CD4-positive, alpha-beta T cell treated with Interferon gamma for 1 hour (primary cell): Measurements from ENCODE around the gene NOM1.
A peak's percentile ranks its signal among the peaks of the same experiment; 100 is the strongest.

Source experiments
- DNase-seq: peaks from one replicate; pipeline ENCODE4 v3.0.0-alpha.2; 2020

Gene NOM1

GRCh38 chr7:157004521-157005455 lies 55.3 kb downstream of the NOM1 start:
- DNase-seq: no peak

- DNase-seq: no peak
Observed at GRCh38 chr7:157005456-157006204, 56.1 kb downstream of the NOM1 start.

- DNase-seq: no peak
Observed at GRCh38 chr7:157006205-157006747, 56.8 kb downstream of the NOM1 start.

GRCh38 chr7:157006829-157007469 lies 57.4 kb downstream of the NOM1 start:
- DNase-seq: no peak

- no peak for DNase-seq
Observed at GRCh38 chr7:157007470-157008066, 58.1 kb downstream of the NOM1 start.

- no peak for DNase-seq
Observed at GRCh38 chr7:157008206-157009169, 59.0 kb downstream of the NOM1 start.

- DNase-seq: no peak
Observed at GRCh38 chr7:157009170-157009777, 59.8 kb downstream of the NOM1 start.

GRCh38 chr7:157009778-157010587 lies 60.5 kb downstream of the NOM1 start:
- no peak for DNase-seq

GRCh38 chr7:157010588-157011332 lies 61.2 kb downstream of the NOM1 start, which contains the start of gene MNX1:
MNX1 (minus strand) TSS chr7:157010663; CDS start chr7:157010350, 313 bp downstream.
- peak; percentile 34 for DNase-seq

GRCh38 chr7:157011333-157012112 lies 62.0 kb downstream of the NOM1 start:
- no peak for DNase-seq

- DNase-seq: no peak
Observed at GRCh38 chr7:157012113-157012547, 62.6 kb downstream of the NOM1 start.

GRCh38 chr7:157013101-157013500 lies 63.6 kb downstream of the NOM1 start:
- no peak for DNase-seq

GRCh38 chr7:157013602-157014549 lies 64.4 kb downstream of the NOM1 start:
- no peak for DNase-seq

GRCh38 chr7:157014635-157015555 lies 65.4 kb downstream of the NOM1 start:
- DNase-seq: no peak

GRCh38 chr7:157016024-157016351 lies 66.5 kb downstream of the NOM1 start:
- no peak for DNase-seq
